ENCODE data around the gene IRF6. TPM values are rescaled to one million over a fixed set of nuclear protein-coding genes. Genes with fewer than 3 reads are reported as not detected.

Gene IRF6
- total RNA-seq, 2 experiments from 2014 or later = not detected

DNA sequence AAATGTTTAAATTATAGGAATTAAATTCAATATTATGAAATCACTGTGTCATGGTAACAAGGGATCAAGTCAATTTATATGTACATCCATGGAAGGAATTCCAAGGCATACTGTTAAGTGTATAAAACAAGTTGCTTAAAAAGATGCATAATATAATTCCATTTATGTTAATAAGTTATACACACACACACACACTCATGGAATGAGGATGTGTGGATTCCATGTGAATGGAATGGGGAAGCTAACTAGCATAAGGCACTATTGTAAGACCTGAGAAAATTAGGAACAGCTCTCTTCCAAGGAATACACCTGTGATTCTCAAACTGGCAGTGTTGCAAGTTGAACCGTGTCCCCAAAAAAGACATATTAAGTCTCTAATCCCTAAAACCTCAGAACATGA is 67.7 kb downstream of the IRF6 start:
- no peak for DNase-seq (ENCODE audit: low spot score)
- intact Hi-C loops (cut with micrococcal nuclease; ENCODE audit: unreplicated experiment) = no loop called here
- Histone ChIP-seq H3K36me3 (ENCODE audit: insufficient read depth, low read length) (no peaks in the 10 kb centered on the region), H3K4me2 (ENCODE audit: low read length) (no peak overlapping the region), H4K20me1 (ENCODE audit: insufficient read depth, low read length) (no peaks in the 10 kb centered on the region), H3K27ac (ENCODE audit: low read depth, low read length, poor library complexity, severe bottlenecking) (no peak overlapping the region), H3K9me2 (ENCODE audit: insufficient read depth, low read length) (no peaks in the 10 kb centered on the region), H2AFZ (ENCODE audit: low read length) (no peak overlapping the region), H3K79me2 (ENCODE audit: insufficient read depth, low read depth, low read length) (no peaks in the 10 kb centered on the region), H3K9me3 (ENCODE audit: low read length) (no peaks in the 10 kb centered on the region), H3K4me3 (ENCODE audit: low read depth, low read length, poor library complexity, severe bottlenecking) (no peak overlapping the region), H3K4me1 (ENCODE audit: insufficient read depth, low read length, poor library complexity, severe bottlenecking) (peaks cover 6% of the 10 kb centered on the region)
- CTCF ChIA-PET (ENCODE audit: unreplicated experiment) = no interaction called here
- POLR2A ChIA-PET = no interaction called here
- BruUV-seq (replicated peaks) = no TSS peak
- TF ChIP-seq EZH2phosphoT487 (IDR thresholded peaks at IDR 0.05; ENCODE audit: borderline replicate concordance, low read depth, low read length) = no peak
- TF ChIP-seq, protein P1, sequence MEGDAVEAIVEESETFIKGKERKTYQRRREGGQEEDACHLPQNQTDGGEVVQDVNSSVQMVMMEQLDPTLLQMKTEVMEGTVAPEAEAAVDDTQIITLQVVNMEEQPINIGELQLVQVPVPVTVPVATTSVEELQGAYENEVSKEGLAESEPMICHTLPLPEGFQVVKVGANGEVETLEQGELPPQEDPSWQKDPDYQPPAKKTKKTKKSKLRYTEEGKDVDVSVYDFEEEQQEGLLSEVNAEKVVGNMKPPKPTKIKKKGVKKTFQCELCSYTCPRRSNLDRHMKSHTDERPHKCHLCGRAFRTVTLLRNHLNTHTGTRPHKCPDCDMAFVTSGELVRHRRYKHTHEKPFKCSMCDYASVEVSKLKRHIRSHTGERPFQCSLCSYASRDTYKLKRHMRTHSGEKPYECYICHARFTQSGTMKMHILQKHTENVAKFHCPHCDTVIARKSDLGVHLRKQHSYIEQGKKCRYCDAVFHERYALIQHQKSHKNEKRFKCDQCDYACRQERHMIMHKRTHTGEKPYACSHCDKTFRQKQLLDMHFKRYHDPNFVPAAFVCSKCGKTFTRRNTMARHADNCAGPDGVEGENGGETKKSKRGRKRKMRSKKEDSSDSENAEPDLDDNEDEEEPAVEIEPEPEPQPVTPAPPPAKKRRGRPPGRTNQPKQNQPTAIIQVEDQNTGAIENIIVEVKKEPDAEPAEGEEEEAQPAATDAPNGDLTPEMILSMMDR (conservative IDR thresholded peaks at IDR 0.05; ENCODE audit: low read length) = no peak

DNA sequence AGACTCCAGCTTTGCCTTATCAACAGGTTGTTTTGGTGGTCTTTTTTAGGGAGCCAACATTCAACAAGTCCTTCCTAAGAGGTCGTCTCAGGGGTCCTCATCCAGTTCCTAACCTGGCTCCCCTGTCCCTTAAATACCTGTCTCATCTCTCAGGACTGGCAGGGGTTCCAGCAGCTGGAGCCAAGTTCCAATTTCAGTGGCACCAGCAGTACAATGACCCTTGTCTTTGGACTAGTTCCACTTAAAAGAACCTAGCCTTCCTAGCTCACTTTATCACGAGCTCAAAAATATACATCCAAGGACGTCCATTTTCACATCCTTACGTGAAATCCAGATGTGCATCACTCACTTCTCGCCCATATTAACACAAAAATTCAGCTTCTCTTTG is 68.8 kb downstream of the IRF6 start:
- Histone ChIP-seq H3K27ac (ENCODE audit: low read depth, low read length, poor library complexity, severe bottlenecking) (no peak overlapping the region), H3K4me2 (ENCODE audit: low read length) (no peak overlapping the region), H3K4me1 (ENCODE audit: insufficient read depth, low read length, poor library complexity, severe bottlenecking) (no peaks in the 10 kb centered on the region), H4K20me1 (ENCODE audit: insufficient read depth, low read length) (no peaks in the 10 kb centered on the region), H2AFZ (ENCODE audit: low read length) (no peak overlapping the region), H3K9me2 (ENCODE audit: insufficient read depth, low read length) (no peaks in the 10 kb centered on the region), H3K4me3 (ENCODE audit: low read depth, low read length, poor library complexity, severe bottlenecking) (no peak overlapping the region), H3K36me3 (ENCODE audit: insufficient read depth, low read length) (no peaks in the 10 kb centered on the region), H3K9me3 (ENCODE audit: low read length) (no peaks in the 10 kb centered on the region), H3K79me2 (ENCODE audit: insufficient read depth, low read depth, low read length) (no peaks in the 10 kb centered on the region)
- CTCF ChIA-PET (ENCODE audit: unreplicated experiment) = no interaction called here
- POLR2A ChIA-PET = no interaction called here
- intact Hi-C loops (cut with micrococcal nuclease; ENCODE audit: unreplicated experiment) = no loop called here
- BruUV-seq (replicated peaks) = no TSS peak
- TF ChIP-seq EZH2phosphoT487 (IDR thresholded peaks at IDR 0.05; ENCODE audit: borderline replicate concordance, low read depth, low read length) = no peak
- TF ChIP-seq, protein P1 (conservative IDR thresholded peaks at IDR 0.05; ENCODE audit: low read length) = no peak
- DNase-seq (ENCODE audit: low spot score) = no peak

DNA sequence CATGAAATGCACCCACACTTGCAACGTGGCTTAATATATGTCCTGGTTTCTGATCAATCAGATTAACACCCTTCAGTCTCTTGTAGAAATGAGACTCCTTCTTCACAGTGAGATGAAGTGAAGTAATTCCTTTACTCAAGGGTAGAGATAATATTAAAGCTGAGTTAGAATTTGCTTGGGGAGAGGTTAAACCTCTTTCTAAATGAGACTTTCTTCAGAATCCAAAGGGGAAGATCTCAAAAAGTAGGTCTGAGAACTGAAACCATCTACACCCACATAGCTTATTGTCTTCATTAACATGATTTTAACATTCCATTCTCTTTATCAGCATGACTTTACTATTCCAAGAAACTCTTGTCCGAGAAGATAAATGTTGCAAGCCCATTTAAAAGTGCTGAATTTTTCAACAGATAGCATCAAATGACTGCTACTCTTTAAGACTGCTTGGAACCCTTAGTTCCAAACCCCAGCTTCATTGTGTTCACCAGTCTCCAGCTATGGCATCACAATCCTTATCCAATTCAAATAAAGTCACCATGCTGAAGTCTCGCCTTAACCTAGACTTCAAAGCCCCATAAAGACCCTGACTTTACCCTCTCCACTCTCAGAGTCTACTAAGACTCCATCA is 69.3 kb downstream of the IRF6 start:
- H3K4me3 ChIP-seq (ENCODE audit: low read depth, low read length, poor library complexity, severe bottlenecking) = no peak overlapping the region
- intact Hi-C loops (cut with micrococcal nuclease; ENCODE audit: unreplicated experiment) = no loop called here
- no peaks in the 10 kb centered on the region for H3K9me3 ChIP-seq (ENCODE audit: low read length)
- no peaks in the 10 kb centered on the region for H4K20me1 ChIP-seq (ENCODE audit: insufficient read depth, low read length)
- no peaks in the 10 kb centered on the region for H3K9me2 ChIP-seq (ENCODE audit: insufficient read depth, low read length)
- no peaks in the 10 kb centered on the region for H3K79me2 ChIP-seq (ENCODE audit: insufficient read depth, low read depth, low read length)
- TF ChIP-seq, protein P1 (conservative IDR thresholded peaks at IDR 0.05; ENCODE audit: low read length) = no peak
- TF ChIP-seq EZH2phosphoT487 (IDR thresholded peaks at IDR 0.05; ENCODE audit: borderline replicate concordance, low read depth, low read length) = no peak
- H3K4me1 ChIP-seq (ENCODE audit: insufficient read depth, low read length, poor library complexity, severe bottlenecking) = no peaks in the 10 kb centered on the region
- no peak for DNase-seq (ENCODE audit: low spot score)
- H3K27ac ChIP-seq (ENCODE audit: low read depth, low read length, poor library complexity, severe bottlenecking) = no peak overlapping the region
- H3K36me3 ChIP-seq (ENCODE audit: insufficient read depth, low read length) = no peaks in the 10 kb centered on the region
- no peak overlapping the region for H2AFZ ChIP-seq (ENCODE audit: low read length)
- ChIA-PET CTCF (ENCODE audit: unreplicated experiment) (interaction anchor here (1.5 kb wide), 1 partner anchor 13 kb away, joined by 4 read pairs; no protein-coding TSS in a partner anchor), POLR2A (no interaction called here)
- H3K4me2 ChIP-seq (ENCODE audit: low read length) = no peak overlapping the region
- BruUV-seq (replicated peaks) = no TSS peak

All from OCI-LY7 (cell line).